HG03558 (cell line): ENCODE results near the gene PSD2.

Source experiments
- ATAC-seq: cut with Tn5 transposase; IDR thresholded peaks from one replicate; pipeline ENCODE4 v1.9.1; 2021; ENCODE audit warnings: moderate number of reproducible peaks; ENCODE audit not compliant: unreplicated experiment; ENCODE audit errors: extremely low read depth

PSD2 gene

GRCh38 chr5:139870677-139871076 lies 75.1 kb downstream of the PSD2 start:
- no peak for ATAC-seq

GRCh38 chr5:139871614-139872013 lies 76.0 kb downstream of the PSD2 start:
- ATAC-seq = no peak

- ATAC-seq = no peak
Observed at GRCh38 chr5:139872052-139872766, 76.6 kb downstream of the PSD2 start.

- no peak for ATAC-seq
Observed at GRCh38 chr5:139872851-139873794, 77.5 kb downstream of the PSD2 start.

- no peak for ATAC-seq
Observed at GRCh38 chr5:139875957-139876356, 80.3 kb downstream of the PSD2 start.

GRCh38 chr5:139877129-139877597 lies 81.6 kb downstream of the PSD2 start:
- no peak for ATAC-seq

GRCh38 chr5:139878093-139878492 lies 82.5 kb downstream of the PSD2 start:
- ATAC-seq = no peak

- ATAC-seq = no peak
Observed at GRCh38 chr5:139880416-139881142, 85.0 kb downstream of the PSD2 start.

- ATAC-seq = no peak
Observed at GRCh38 chr5:139881143-139881733, 85.6 kb downstream of the PSD2 start.

- ATAC-seq = no peak
Observed at GRCh38 chr5:139882316-139882715, 86.7 kb downstream of the PSD2 start.

GRCh38 chr5:139882961-139883539 lies 87.4 kb downstream of the PSD2 start:
- ATAC-seq = no peak

- no peak for ATAC-seq
Observed at GRCh38 chr5:139884144-139884543, 88.5 kb downstream of the PSD2 start.

- ATAC-seq = no peak
Observed at GRCh38 chr5:139884734-139885133, 89.1 kb downstream of the PSD2 start.

- ATAC-seq = no peak
Observed at GRCh38 chr5:139885172-139885856, 89.7 kb downstream of the PSD2 start.

GRCh38 chr5:139885857-139886208 lies 90.2 kb downstream of the PSD2 start:
- ATAC-seq = no peak

GRCh38 chr5:139886213-139886612 lies 90.6 kb downstream of the PSD2 start:
- ATAC-seq = no peak

GRCh38 chr5:139888370-139888769 lies 92.8 kb downstream of the PSD2 start:
- no peak for ATAC-seq

- ATAC-seq = no peak
Observed at GRCh38 chr5:139889410-139889809, 93.8 kb downstream of the PSD2 start.

GRCh38 chr5:139893873-139894272 lies 98.3 kb downstream of the PSD2 start:
- no peak for ATAC-seq
